AG04449 (cell line): Measurements from ENCODE around the gene GALK2.
A peak's percentile ranks its signal among the peaks of the same experiment; 100 is the strongest.

Experiments used
- CTCF ChIA-PET: fragments of 350-600 bp; formaldehyde crosslinking; extraction: SDS; loops from one replicate; lab custom pipeline; 2021; ENCODE audit warnings: antibody characterized with exemption; lab: Yijun Ruan, JAX
- POLR2A ChIA-PET: fragments of 400-600, 350-600 bp; formaldehyde crosslinking; extraction: SDS; loops from one replicate; lab custom pipeline; 2020; ENCODE audit warnings: antibody characterized with exemption, inconsistent platforms; lab: Yijun Ruan, JAX
- DNase-seq: peaks from one replicate; pipeline ENCODE4 v3.0.0-alpha.2; 2010; ENCODE audit warnings: low read depth, low spot score
- H3K4me3 ChIP-seq: 2 replicates; pipeline ENCODE4 v1.5.1; 2011; ENCODE audit warnings: low read depth, mild to moderate bottlenecking, control low read depth, low read length
- TF ChIP-seq, protein P1 (sequence below): IDR thresholded peaks from one replicate; pipeline ENCODE4 v1.5.1; 2011; ENCODE audit warnings: mild to moderate bottlenecking, moderate library complexity, low read length, control low read depth, inconsistent platforms; ENCODE audit not compliant: insufficient read depth; ENCODE audit errors: missing control alignments

GALK2 gene

DNA sequence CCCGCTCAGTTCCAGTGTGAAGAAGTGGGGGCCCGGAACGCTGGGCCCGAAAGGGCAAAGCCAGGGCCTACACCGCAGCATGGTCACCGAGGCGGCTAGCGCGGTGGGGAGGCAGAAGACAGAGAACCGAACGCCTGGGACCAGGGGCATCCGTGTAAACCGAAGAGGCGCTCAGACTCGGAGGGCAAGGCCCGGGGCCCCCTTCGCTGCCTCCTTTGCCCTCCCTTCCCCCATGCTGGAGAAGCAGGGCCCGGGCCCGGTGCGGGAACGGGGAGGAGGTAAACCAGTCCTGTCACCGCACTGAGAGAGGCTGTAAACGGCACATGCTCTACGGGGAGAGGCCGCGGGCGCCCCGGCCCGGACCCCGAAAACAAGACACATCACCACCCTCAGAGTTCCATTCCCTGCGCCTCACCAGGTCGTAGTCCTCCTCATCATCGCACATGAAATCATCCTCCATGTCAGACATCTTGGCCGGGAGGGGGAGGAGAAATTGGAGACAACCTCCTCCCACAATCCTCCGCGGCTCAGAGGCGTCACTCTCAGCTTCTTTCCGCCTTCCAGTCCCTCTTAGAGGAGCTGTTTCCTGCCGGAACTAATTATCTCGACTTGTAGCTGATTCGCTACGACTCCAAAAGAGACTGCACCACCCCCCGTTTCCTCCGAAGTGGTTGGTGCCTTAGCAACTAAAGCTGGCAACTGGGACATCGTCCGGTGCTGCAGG, 14.8 kb upstream of the GALK2 start, which contains the start of gene COPS2:
Gene COPS2 (minus strand): TSS at position 490 of the 724 bp plus-strand sequence. CDS start 21 bp downstream, at position 469.
- POLR2A ChIA-PET, result interaction anchor here (0.6 to 1.1 kb wide), 3 partner anchors 15 to 1398 kb away, joined by 3 to 11 read pairs (median 5); partner anchors contain the start of gene GALK2
- TF ChIP-seq, protein P1, sequence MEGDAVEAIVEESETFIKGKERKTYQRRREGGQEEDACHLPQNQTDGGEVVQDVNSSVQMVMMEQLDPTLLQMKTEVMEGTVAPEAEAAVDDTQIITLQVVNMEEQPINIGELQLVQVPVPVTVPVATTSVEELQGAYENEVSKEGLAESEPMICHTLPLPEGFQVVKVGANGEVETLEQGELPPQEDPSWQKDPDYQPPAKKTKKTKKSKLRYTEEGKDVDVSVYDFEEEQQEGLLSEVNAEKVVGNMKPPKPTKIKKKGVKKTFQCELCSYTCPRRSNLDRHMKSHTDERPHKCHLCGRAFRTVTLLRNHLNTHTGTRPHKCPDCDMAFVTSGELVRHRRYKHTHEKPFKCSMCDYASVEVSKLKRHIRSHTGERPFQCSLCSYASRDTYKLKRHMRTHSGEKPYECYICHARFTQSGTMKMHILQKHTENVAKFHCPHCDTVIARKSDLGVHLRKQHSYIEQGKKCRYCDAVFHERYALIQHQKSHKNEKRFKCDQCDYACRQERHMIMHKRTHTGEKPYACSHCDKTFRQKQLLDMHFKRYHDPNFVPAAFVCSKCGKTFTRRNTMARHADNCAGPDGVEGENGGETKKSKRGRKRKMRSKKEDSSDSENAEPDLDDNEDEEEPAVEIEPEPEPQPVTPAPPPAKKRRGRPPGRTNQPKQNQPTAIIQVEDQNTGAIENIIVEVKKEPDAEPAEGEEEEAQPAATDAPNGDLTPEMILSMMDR, result no peak
- peak within 1 kb of the TSS; percentile 76 for H3K4me3 ChIP-seq
- DNase-seq, result peak; percentile 94
- CTCF ChIA-PET, result interaction anchor here (0.8 to 3.2 kb wide), 6 partner anchors 10 to 294 kb away, joined by 3 to 28 read pairs (median 4); partner anchors contain the start of gene FGF7

DNA sequence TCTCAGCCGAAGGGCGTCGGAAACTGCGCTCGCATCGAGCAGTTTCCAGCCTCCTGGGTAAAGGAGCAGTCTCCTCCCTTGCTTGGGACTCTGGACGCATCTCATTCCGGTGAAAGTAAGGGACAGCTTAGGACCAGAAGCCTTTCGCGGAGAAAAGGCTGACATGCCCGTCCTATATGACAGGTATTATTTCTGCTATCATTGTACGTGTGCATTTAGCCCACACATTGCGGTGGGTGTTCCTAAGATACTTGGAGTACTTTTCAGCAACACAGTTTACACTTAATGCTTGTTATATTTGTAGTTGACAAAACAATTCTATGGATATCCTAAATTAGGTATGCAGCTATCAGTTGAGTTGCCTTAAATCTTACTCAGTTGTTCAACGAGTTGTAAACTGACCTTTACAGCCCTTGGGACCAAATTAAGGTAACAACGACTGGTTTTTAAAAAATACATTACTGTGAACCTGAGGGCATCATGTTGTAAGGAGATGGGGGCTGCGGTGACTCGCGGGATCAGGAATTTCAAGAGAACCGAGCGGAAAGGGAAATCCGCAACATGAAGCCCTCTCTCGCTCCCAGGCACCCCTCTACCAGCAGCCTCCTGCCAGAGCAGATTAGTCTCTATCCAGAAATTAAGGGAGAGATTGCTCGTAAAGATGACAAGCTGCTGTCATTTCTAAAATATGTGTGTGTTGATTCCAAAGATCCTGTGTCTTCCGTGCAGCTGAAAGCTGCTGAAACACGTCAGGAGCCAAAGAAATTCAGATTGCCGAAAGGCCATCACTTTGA, 14.0 kb upstream of the GALK2 start:
- DNase-seq, result no peak
- CTCF ChIA-PET, result interaction anchor here (1.1 to 3.2 kb wide), 6 partner anchors 10 to 294 kb away, joined by 3 to 28 read pairs (median 4); partner anchors contain the start of gene FGF7
- TF ChIP-seq, protein P1, result no peak
- POLR2A ChIA-PET, result interaction anchor here (0.6 to 1.1 kb wide), 4 partner anchors 14 to 1399 kb away, joined by 3 to 11 read pairs (median 4); partner anchors contain the start of gene GALK2
- peak overlapping the region; percentile 76 for H3K4me3 ChIP-seq

DNA sequence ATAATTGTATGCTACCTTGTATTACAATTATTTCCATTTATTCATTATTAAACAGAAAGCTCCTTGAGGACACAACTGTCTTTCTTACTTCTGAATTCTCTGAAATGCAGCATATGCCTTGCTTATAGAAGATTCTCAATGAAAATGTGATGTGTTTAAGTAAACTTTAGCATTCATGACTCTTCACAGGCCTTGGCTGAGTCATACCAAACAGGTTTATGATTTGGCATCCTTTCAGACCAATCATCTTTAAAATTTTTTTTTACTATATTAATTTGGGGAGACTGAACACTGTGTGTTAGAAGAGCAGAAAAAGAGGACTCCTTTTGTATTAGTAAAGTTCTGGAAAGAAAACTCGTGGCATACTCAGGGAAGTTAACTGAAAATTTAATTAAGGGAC, 6.4 kb upstream of the GALK2 start:
- TF ChIP-seq, protein P1, result no peak
- no peak overlapping the region for H3K4me3 ChIP-seq
- ChIA-PET POLR2A (no interaction called here), CTCF (no interaction called here)
- no peak for DNase-seq

DNA sequence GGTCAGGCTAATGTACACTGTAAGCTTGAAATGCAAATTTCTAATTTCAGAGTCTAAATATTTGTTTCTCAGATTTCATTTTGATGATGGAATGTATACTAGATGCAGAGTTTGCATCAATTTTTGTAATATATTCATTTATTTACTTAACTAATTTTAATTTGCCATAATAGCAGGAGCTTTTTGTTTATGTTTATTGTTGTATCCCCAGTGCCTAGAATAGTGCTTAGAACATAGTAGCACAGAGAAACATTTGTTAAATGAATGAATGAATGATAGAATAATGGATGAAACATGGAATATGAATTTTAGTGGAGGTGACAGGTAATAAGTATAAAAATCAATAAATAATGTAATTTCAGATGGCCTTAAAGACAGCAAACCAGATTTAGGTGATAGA, 5.2 kb upstream of the GALK2 start:
- no peak for DNase-seq
- POLR2A ChIA-PET, result no interaction called here
- CTCF ChIA-PET, result no interaction called here
- TF ChIP-seq, protein P1, result no peak
- H3K4me3 ChIP-seq, result no peak overlapping the region

DNA sequence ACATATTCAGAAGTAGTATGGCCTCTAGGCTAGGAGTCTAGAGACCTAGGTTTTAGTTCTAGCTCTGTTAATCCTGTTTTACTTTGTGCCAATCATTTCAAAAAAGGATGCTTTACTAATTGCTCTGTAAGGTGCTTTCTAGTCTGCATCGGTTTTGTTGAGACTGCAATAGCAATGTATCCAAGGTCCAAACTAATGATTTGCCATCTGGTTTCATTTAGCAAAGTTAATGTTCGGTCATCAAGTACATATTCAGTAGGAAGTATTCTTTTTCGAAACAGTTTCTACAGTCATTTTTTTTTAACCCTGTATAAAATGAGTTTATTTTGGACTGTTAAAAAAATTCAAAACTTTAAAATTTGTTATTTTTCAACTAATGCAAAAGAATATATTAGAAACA, 2.0 kb upstream of the GALK2 start:
- H3K4me3 ChIP-seq, result no peak overlapping the region
- ChIA-PET POLR2A (no interaction called here), CTCF (no interaction called here)
- TF ChIP-seq, protein P1, result no peak
- no peak for DNase-seq
